Kidney (tissue), 22 donors: ENCODE results near the gene RDH14. TPM values are rescaled to one million over a fixed set of nuclear protein-coding genes. Genes with fewer than 3 reads are reported as not detected.
A peak's percentile ranks its signal among the peaks of the same experiment; 100 is the strongest.

Source experiments
- DNase-seq, 5 donors: peaks; one replicate each; pipeline ENCODE4 v3.0.0-alpha.2; 2013 to 2020
- FAIRE-seq: peaks from 2 replicates; lab custom pipeline; 2012; peaks lifted over from hg19 to GRCh38; lab: Jason Lieb, UNC
- H3K27ac ChIP-seq, 2 donors: one replicate each; pipeline ENCODE4 v1.7.0; 2013; ENCODE audit warnings: low read depth in 2 of 2, low read length in 2 of 2, inconsistent platforms in 1 of 2
- H3K27me3 ChIP-seq: one replicate; pipeline ENCODE4 v1.7.1; 2013; ENCODE audit warnings: low read length, inconsistent platforms; ENCODE audit not compliant: control insufficient read depth, insufficient read depth
- H3K36me3 ChIP-seq, 3 donors: one replicate each; pipeline versions ENCODE4 v1.7.0 to v1.7.1; 2013; ENCODE audit warnings: low read length in 3 of 3, control low read depth in 1 of 3, inconsistent platforms in 1 of 3; ENCODE audit not compliant: insufficient read depth in 3 of 3, control insufficient read depth in 2 of 3
- H3K4me1 ChIP-seq, 3 donors: one replicate each; pipeline versions ENCODE4 v1.7.0 to v1.7.1; 2013; ENCODE audit warnings: low read length in 3 of 3, inconsistent platforms in 1 of 3, low read depth in 1 of 3; ENCODE audit not compliant: control insufficient read depth in 2 of 3, insufficient read depth in 2 of 3
- H3K4me3 ChIP-seq, 3 donors: one replicate each; pipeline versions ENCODE4 v1.7.0 to v1.8.1; 2013; ENCODE audit warnings: low read length in 3 of 3, control low read depth in 1 of 3, inconsistent platforms in 1 of 3
- H3K9ac ChIP-seq, 3 donors: one replicate each; pipeline versions ENCODE4 v1.7.0 to v1.7.1; 2013; ENCODE audit warnings: low read length in 3 of 3, control low read depth in 1 of 3, inconsistent platforms in 1 of 3
- H3K9me3 ChIP-seq, 3 donors: one replicate each; pipeline versions ENCODE4 v1.7.0 to v1.7.1; 2013; ENCODE audit warnings: low read length in 3 of 3, control low read depth in 1 of 3, inconsistent platforms in 1 of 3; ENCODE audit not compliant: control insufficient read depth in 2 of 3, insufficient read depth in 1 of 3
- intact Hi-C: fragments of 100-400 bp; cut with DNase I; formaldehyde crosslinking; loops from one replicate; pipeline ENCODE4 v1.11.1; 2022
- long read RNA-seq, 10 donors: library from polyadenylated mRNA in 1 of 10; unstranded in 1 of 10; transcript quantifications; one replicate each; pipeline ENCODE4 v2.0.0 and lab custom pipeline, GENCODE V29; 2021 to 2026
- polyA plus RNA-seq: library from polyadenylated mRNA; stranded (reverse); fragments of 350-450 nt; fragmentation: Illumina TruSeq; extraction: RNeasy Lipid Tissue Mini Kit (QIAGEN cat#74804); gene quantifications from one replicate; pipeline ENCODE4 v1.2.3, GENCODE V29; 2014; ENCODE audit warnings: low read depth, low replicate concordance; ENCODE audit not compliant: insufficient read depth
- total RNA-seq: library from RNA; stranded (reverse); fragmentation: NEBNext Ultra II Directional; extraction: Animal tissue kit (Norgen Biotek cat#: 25700); gene quantifications from one replicate; pipeline ENCODE4 v1.2.1, GENCODE V29; 2021
- TF ChIP-seq, protein P1 (sequence below): IDR thresholded peaks from 3 replicates; pipeline ENCODE4 v1.5.1; 2012; ENCODE audit warnings: mild to moderate bottlenecking, moderate library complexity, borderline replicate concordance; ENCODE audit not compliant: insufficient read depth; ENCODE audit errors: extremely low read depth
- donor health status: control.
- donor health status: control.
- donor health status: control.
- donor health status: control.
- donor health status: control.
- donor health status: DM: yes; HTN: yes; CAD: no.
- donor health status: Normal renal cell carcinoma (clear cell type).

Gene RDH14, protein sequence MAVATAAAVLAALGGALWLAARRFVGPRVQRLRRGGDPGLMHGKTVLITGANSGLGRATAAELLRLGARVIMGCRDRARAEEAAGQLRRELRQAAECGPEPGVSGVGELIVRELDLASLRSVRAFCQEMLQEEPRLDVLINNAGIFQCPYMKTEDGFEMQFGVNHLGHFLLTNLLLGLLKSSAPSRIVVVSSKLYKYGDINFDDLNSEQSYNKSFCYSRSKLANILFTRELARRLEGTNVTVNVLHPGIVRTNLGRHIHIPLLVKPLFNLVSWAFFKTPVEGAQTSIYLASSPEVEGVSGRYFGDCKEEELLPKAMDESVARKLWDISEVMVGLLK
- total RNA-seq: 22.1 TPM
- polyA plus RNA-seq: 31.6 TPM
- long read RNA-seq, donor 1, transcript RDH14-201 (2 exons, 1,587 nt): major isoform, 8 of 14 reads
- long read RNA-seq, donor 1, partial matches to known transcripts: 6 of 14 reads
- long read RNA-seq, donor 1, other reads (novel, unspliced or antisense): 0 of 14 reads
- long read RNA-seq, donor 2, transcript RDH14-201 (2 exons, 1,587 nt): major isoform, 10 of 10 reads
- long read RNA-seq, donor 2, partial matches to known transcripts: 0 of 10 reads
- long read RNA-seq, donor 2, other reads (novel, unspliced or antisense): 0 of 10 reads
- long read RNA-seq, donor 3, transcript RDH14-201 (2 exons, 1,587 nt): major isoform, 14 of 14 reads
- long read RNA-seq, donor 3, partial matches to known transcripts: 0 of 14 reads
- long read RNA-seq, donor 3, other reads (novel, unspliced or antisense): 0 of 14 reads
- long read RNA-seq, donor 4, transcript RDH14-201 (2 exons, 1,587 nt): major isoform, 16 of 17 reads
- long read RNA-seq, donor 4, partial matches to known transcripts: 0 of 17 reads
- long read RNA-seq, donor 4, other reads (novel, unspliced or antisense): 0 of 17 reads
- long read RNA-seq, donor 5, partial matches to known transcripts: 0 of 1 reads
- long read RNA-seq, donor 5, other reads (novel, unspliced or antisense): 0 of 1 reads
- long read RNA-seq, donor 6, transcript RDH14-201 (2 exons, 1,587 nt): major isoform, 15 of 23 reads
- long read RNA-seq, donor 6, partial matches to known transcripts: 8 of 23 reads
- long read RNA-seq, donor 6, other reads (novel, unspliced or antisense): 0 of 23 reads
- long read RNA-seq, donor 7, transcript RDH14-201 (2 exons, 1,587 nt): major isoform, 25 of 28 reads
- long read RNA-seq, donor 7, partial matches to known transcripts: 0 of 28 reads
- long read RNA-seq, donor 7, other reads (novel, unspliced or antisense): 2 of 28 reads
- long read RNA-seq, donor 8, transcript RDH14-201 (2 exons, 1,587 nt): major isoform, 11 of 11 reads
- long read RNA-seq, donor 8, partial matches to known transcripts: 0 of 11 reads
- long read RNA-seq, donor 8, other reads (novel, unspliced or antisense): 0 of 11 reads
- long read RNA-seq, donor 9, transcript RDH14-201 (2 exons, 1,587 nt): major isoform, 12 of 13 reads
- long read RNA-seq, donor 9, partial matches to known transcripts: 0 of 13 reads
- long read RNA-seq, donor 9, other reads (novel, unspliced or antisense): 0 of 13 reads
- long read RNA-seq, donor 10, transcript RDH14-201 (2 exons, 1,587 nt): major isoform, 11 of 11 reads
- long read RNA-seq, donor 10, partial matches to known transcripts: 0 of 11 reads
- long read RNA-seq, donor 10, other reads (novel, unspliced or antisense): 0 of 11 reads

DNA sequence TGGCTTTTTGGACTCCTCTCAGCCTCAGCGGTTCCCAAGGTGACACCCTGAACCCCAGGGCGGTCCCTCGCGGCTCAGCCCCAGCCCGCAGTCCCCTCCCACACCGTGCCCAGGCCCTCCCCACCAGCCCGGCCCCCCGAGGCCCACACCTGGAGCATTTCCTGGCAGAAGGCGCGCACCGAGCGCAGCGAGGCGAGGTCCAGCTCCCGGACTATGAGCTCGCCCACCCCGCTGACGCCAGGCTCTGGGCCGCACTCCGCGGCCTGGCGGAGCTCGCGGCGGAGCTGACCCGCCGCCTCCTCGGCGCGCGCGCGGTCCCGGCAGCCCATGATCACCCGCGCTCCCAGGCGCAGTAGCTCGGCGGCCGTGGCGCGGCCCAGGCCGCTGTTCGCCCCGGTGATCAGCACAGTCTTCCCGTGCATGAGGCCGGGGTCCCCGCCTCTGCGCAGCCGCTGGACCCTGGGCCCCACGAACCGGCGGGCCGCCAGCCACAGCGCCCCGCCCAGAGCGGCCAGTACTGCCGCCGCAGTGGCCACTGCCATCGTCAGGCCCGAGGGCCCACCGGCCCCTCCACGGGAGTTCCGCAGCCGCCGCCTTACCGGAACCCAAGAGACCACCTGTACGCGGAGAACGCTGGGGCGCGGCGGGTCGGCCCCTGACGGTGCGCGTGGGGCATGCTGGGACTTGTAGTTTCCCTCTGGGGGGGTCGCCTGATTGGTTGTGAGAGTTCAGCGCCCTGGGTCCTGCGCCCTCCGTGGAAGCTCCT is at the start of gene RDH14:
Gene RDH14, minus strand, starts transcription at position 623 of the 766 bp plus-strand sequence. Its CDS starts 81 bp downstream, at position 542.
- H3K9me3 ChIP-seq: no peaks in the 10 kb centered on the region
- peak within 1 kb of the TSS; percentile 93 to 94 for H3K27ac ChIP-seq
- H3K36me3 ChIP-seq: peaks cover 0 to 10% (median 0%) of the 10 kb centered on the region in 3 donors
- H3K4me3 ChIP-seq: peak within 1 kb of the TSS; percentile 82 to 91 (median 82)
- H3K9ac ChIP-seq: peak within 1 kb of the TSS; percentile 56 to 87 (median 76)
- H3K4me1 ChIP-seq: peaks cover 0 to 10% (median 6%) of the 10 kb centered on the region in 3 donors
- intact Hi-C loops: no loop called here
- H3K27me3 ChIP-seq: no peaks in the 10 kb centered on the region
- no peak for FAIRE-seq
- DNase-seq: peak; percentile 98 to 99 (median 98)
- TF ChIP-seq, protein P1, sequence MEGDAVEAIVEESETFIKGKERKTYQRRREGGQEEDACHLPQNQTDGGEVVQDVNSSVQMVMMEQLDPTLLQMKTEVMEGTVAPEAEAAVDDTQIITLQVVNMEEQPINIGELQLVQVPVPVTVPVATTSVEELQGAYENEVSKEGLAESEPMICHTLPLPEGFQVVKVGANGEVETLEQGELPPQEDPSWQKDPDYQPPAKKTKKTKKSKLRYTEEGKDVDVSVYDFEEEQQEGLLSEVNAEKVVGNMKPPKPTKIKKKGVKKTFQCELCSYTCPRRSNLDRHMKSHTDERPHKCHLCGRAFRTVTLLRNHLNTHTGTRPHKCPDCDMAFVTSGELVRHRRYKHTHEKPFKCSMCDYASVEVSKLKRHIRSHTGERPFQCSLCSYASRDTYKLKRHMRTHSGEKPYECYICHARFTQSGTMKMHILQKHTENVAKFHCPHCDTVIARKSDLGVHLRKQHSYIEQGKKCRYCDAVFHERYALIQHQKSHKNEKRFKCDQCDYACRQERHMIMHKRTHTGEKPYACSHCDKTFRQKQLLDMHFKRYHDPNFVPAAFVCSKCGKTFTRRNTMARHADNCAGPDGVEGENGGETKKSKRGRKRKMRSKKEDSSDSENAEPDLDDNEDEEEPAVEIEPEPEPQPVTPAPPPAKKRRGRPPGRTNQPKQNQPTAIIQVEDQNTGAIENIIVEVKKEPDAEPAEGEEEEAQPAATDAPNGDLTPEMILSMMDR: no peak

DNA sequence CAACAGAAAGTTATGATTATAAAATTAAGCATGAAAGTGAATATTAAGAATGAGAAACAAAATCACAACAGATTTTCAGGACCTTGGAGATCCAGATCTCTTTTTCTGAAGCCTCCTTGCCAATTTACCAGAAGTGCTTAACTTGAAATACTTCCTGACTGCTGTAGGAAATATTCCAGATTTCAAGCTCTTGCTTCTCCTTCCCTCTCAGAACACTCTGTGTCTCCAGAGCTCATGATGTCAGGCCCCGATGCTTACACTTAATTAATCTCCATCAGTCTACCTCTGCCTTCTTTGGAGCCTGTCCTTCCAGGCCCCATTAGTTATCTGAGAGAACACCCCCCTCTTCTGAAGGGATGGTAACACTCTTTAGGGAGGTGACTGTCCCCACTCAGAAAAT is 49.6 kb upstream of the RDH14 start:
- Histone ChIP-seq H3K9ac (no peak overlapping the region), H3K4me1 (no peaks in the 10 kb centered on the region), H3K27me3 (no peaks in the 10 kb centered on the region), H3K27ac (no peak overlapping the region), H3K4me3 (no peak overlapping the region), H3K9me3 (no peaks in the 10 kb centered on the region), H3K36me3 (no peaks in the 10 kb centered on the region)
- DNase-seq (no peak), FAIRE-seq (no peak)
- TF ChIP-seq, protein P1: no peak
- intact Hi-C loops: no loop called here

DNA sequence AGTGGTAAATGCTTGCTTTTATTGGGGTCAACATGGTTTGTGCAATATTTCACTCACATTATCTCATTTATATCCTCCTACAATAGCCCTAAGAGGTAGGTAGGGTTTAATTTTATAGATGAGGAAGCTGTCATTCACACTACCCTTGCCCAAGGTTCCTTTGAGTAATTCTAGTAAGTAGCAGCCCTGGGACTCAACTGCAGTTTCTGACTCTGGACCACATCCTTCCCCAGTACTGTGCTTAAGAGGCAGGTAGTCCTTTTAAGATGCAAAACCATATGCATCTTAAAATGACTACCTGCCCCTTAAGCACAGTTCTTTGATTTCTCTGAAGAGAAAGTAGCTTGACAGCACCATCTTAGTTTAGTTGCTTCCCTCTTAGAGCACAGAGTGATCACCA is 44.7 kb upstream of the RDH14 start:
- Histone ChIP-seq H3K4me1 (no peaks in the 10 kb centered on the region), H3K27me3 (no peaks in the 10 kb centered on the region), H3K36me3 (no peaks in the 10 kb centered on the region), H3K27ac (no peak overlapping the region), H3K4me3 (no peak overlapping the region), H3K9me3 (no peaks in the 10 kb centered on the region), H3K9ac (no peak overlapping the region)
- intact Hi-C loops: no loop called here
- FAIRE-seq (no peak), DNase-seq (no peak)
- TF ChIP-seq, protein P1: no peak
